ENCODE data around the gene SELENOS.

Gene SELENOS

GRCh38 chr15:101240358-101240757 is 36.9 kb downstream of the SELENOS start:
- no peak overlapping the region for H3K4me3 ChIP-seq (ENCODE audit: low read length)
- no peak for DNase-seq (ENCODE audit: low read depth, low spot score)

GRCh38 chr15:101239724-101240136 is 37.6 kb downstream of the SELENOS start:
- DNase-seq (ENCODE audit: low read depth, low spot score): peak; percentile 35
- H3K4me3 ChIP-seq (ENCODE audit: low read length): peak overlapping the region; percentile 22

- no peak for DNase-seq (ENCODE audit: low read depth, low spot score)
- H3K4me3 ChIP-seq (ENCODE audit: low read length): no peak overlapping the region
These were observed 40.0 kb downstream of the SELENOS start for GRCh38 chr15:101237251-101237650.

- H3K4me3 ChIP-seq (ENCODE audit: low read length): no peak overlapping the region
- DNase-seq (ENCODE audit: low read depth, low spot score): no peak
These were observed 43.5 kb downstream of the SELENOS start for GRCh38 chr15:101233651-101234280.

- no peak for DNase-seq (ENCODE audit: low read depth, low spot score)
- no peak overlapping the region for H3K4me3 ChIP-seq (ENCODE audit: low read length)
These were observed 44.6 kb downstream of the SELENOS start for GRCh38 chr15:101232677-101233076.

- DNase-seq (ENCODE audit: low read depth, low spot score): no peak
- no peak overlapping the region for H3K4me3 ChIP-seq (ENCODE audit: low read length)
These were observed 49.0 kb downstream of the SELENOS start for GRCh38 chr15:101228313-101228712.

- DNase-seq (ENCODE audit: low read depth, low spot score): peak; percentile 46
- H3K4me3 ChIP-seq (ENCODE audit: low read length): no peak overlapping the region
These were observed 51.6 kb downstream of the SELENOS start for GRCh38 chr15:101225658-101226057.
